Measurements from ENCODE around the gene HIBADH. TPM values are rescaled to one million over a fixed set of nuclear protein-coding genes. Genes with fewer than 3 reads are reported as not detected.

The HIBADH gene
- polyA plus RNA-seq, 2 of the 4 experiments (the other 2 are of a cell fraction): 49.5 to 118 TPM

DNA sequence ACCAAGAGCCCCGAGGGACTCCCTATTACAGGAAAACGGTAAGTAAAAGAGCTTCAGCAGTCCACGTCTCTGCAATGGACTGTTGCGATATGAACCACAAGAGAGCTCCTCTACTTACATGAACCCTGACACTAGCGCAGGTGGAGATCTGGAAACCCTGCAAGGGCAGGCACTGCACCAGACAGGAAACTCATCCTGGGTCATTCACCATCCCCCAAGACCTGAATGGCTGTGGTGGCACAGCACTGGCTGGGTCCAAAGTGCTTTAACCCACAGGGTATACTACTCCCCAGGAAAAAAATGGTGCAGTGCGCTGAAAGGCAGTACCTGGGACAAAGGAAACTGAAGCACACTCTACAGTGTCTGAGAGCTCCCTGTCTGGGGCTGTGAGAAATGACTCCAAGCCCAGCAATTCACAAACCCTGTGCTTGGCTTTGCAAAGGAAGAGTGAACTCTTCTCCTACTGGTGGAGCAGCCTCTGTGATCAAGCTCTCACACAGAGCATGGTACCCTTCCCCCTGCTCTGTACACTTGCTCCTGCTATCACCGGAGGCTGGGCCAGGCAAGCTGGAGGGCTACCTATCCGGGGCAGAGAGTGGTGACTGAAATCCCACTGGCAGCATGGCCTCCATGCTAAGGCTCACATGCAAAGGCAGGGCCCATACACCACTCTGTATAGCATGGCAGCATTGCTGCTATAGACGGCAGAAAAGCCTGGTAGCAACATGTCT is 44.9 kb downstream of the HIBADH start (continued):
- TF ChIP-seq CTCF (IDR thresholded peaks at IDR 0.05) (no peak), TP53 (CRISPR knock-in tag; IDR thresholded peaks at IDR 0.05) (no peak), FOSL2 (IDR thresholded peaks at IDR 0.05) (no peak), FOSL2 (CRISPR knock-in tag; IDR thresholded peaks at IDR 0.05) (no peak), HDAC2 (IDR thresholded peaks at IDR 0.05) (no peak), FOXS1 (CRISPR knock-in tag; IDR thresholded peaks at IDR 0.05) (no peak), ZSCAN20 (CRISPR knock-in tag; IDR thresholded peaks at IDR 0.05) (no peak), ZC3H11A (IDR thresholded peaks at IDR 0.05) (no peak), CHD4 (IDR thresholded peaks at IDR 0.05; ENCODE audit: borderline replicate concordance) (no peak), NFE2L2 (conservative IDR thresholded peaks at IDR 0.05; ENCODE audit: low read length) (no peak), MAZ (IDR thresholded peaks at IDR 0.05; ENCODE audit: borderline replicate concordance, low read depth, low read length) (no peak), HOXB13 (CRISPR knock-in tag; IDR thresholded peaks at IDR 0.05; ENCODE audit: low read depth) (no peak)

DNA sequence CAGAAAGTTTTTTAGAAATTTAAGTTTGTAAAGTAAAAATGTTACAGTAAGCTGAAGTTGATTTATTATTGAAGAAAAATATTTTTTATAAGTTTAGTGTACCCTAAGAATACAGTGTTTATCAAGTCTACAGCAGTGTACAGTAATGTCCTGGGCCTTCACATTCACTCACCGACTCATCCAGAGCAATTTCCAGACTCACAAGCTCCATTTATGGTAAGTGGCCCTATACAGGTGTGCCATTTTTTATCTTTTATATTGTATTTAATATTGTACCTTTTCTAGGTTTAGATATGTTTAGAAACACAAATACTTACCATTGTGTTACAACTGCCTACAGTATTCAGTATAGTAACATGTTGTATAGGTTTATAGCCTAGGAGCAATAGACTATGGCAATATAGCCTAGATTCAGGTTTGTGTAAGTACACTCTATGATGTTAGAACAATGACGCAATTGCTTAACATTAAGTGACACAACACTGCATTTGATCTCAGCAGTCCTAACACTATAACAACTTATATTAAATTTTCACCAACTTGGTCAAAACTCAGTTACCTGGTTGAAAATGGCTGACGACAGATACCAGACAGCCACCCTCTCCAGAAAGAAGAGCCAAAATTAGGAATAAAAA is 45.7 kb downstream of the HIBADH start:
- ATAC-seq: no peak
- no peak for FAIRE-seq
- Histone ChIP-seq H3K4me2 (no peak overlapping the region), H3K4me1 (no peaks in the 10 kb centered on the region), H3K9me3 (peaks cover 40% of the 10 kb centered on the region), H3K27ac (no peak overlapping the region), H3K4me3 (no peak overlapping the region)
- ChIA-PET POLR2A (no interaction called here), CTCF (interaction anchor here (0.5 to 1.6 kb wide), 2 partner anchors 21 to 382 kb away, joined by 3 read pairs; no protein-coding TSS in a partner anchor)
- TF ChIP-seq JUNB (IDR thresholded peaks at IDR 0.05) (no peak), SREBF2 (IDR thresholded peaks at IDR 0.05) (no peak), EP300 (IDR thresholded peaks at IDR 0.05) (no peak), RAD21 (conservative IDR thresholded peaks at IDR 0.05 in 1 of 2, IDR thresholded peaks at IDR 0.05 in 1 of 2) (no peak), NFE2L2 (conservative IDR thresholded peaks at IDR 0.05; ENCODE audit: low read length) (no peak), CEBPB (IDR thresholded peaks at IDR 0.05) (peak in 1 of 2 experiments; percentile 19; a peak in 1 of 4 replicates)
- no peak for DNase-seq (ENCODE audit: low read depth in 1 of 2, low spot score in 1 of 2)
- 93% methylated on average over 3 of the region's 3 CpGs for WGBS (ENCODE audit: missing lambda C conversion rate)

DNA sequence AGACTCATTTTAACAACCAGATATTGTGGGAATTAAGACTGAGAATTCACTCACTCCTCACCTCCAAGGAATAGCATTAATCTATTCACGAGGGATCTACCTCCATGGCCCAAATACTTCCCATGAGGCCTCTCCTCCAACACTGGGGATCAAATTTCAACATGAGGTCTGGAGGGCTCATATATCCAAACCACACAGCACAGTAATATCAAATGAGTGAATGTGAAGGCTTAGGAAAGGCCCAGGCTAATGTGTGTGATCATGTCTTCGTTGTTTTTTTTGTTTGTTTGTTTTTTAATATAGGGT is 46.5 kb downstream of the HIBADH start:
- CTCF ChIA-PET: no interaction called here
- POLR2A ChIA-PET: no interaction called here
- Histone ChIP-seq H3K4me2 (no peak overlapping the region), H3K4me1 (peaks cover 5% of the 10 kb centered on the region; the same call in 2 of the 3 replicates), H3K27ac (no peak overlapping the region), H3K4me3 (no peak overlapping the region), H3K9me3 (peaks cover 35% of the 10 kb centered on the region)
- 94% methylated on average over 2 of the region's 2 CpGs for WGBS (ENCODE audit: missing lambda C conversion rate)
- DNase-seq (ENCODE audit: low read depth in 1 of 2, low spot score in 1 of 2) (no peak), FAIRE-seq (no peak), ATAC-seq (no peak)
- TF ChIP-seq ZSCAN20 (CRISPR knock-in tag; IDR thresholded peaks at IDR 0.05): no peak
- no peak for TF ChIP-seq CBX8 (IDR thresholded peaks at IDR 0.05)
- TF ChIP-seq NFE2L2 (conservative IDR thresholded peaks at IDR 0.05; ENCODE audit: low read length): no peak
- TF ChIP-seq ESRRA (IDR thresholded peaks at IDR 0.05; ENCODE audit: borderline replicate concordance, low read length): no peak
- TF ChIP-seq MYC (IDR thresholded peaks at IDR 0.05; ENCODE audit: borderline replicate concordance, low read length): no peak
- no peak for TF ChIP-seq POLR2A (IDR thresholded peaks at IDR 0.05; ENCODE audit: low read length)
- TF ChIP-seq JUNB (IDR thresholded peaks at IDR 0.05): no peak
- no peak for TF ChIP-seq ATOH8 (CRISPR knock-in tag; IDR thresholded peaks at IDR 0.05; ENCODE audit: low read depth)
- TF ChIP-seq SREBF2 (IDR thresholded peaks at IDR 0.05): no peak
- TF ChIP-seq, protein P1, sequence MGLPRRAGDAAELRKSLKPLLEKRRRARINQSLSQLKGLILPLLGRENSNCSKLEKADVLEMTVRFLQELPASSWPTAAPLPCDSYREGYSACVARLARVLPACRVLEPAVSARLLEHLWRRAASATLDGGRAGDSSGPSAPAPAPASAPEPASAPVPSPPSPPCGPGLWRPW (IDR thresholded peaks at IDR 0.05): no peak
- TF ChIP-seq ZNF302 (CRISPR knock-in tag; IDR thresholded peaks at IDR 0.05): no peak

Measured in A549 (cell line).